MCF 10A (cell line): Measurements from ENCODE around the gene FBRSL1. TPM values are rescaled to one million over a fixed set of nuclear protein-coding genes. Genes with fewer than 3 reads are reported as not detected.

Experiments
- BruUV-seq: library from RNA; stranded (reverse); fragments of 400-500 nt; replicated peaks from 2 replicates; lab custom pipeline; 2021; lab: Mats Ljungman, UMichigan
- CTCF ChIA-PET: fragments of 300-600 bp; sonication (Branson Sonifier 250); formaldehyde crosslinking; extraction: SDS; loops from one replicate; lab custom pipeline; 2021; ENCODE audit warnings: antibody characterized with exemption, inconsistent platforms; lab: Yijun Ruan, JAX
- POLR2A ChIA-PET: fragments of 300-600, 350-650 bp; sonication (Branson Sonifier 250); formaldehyde crosslinking; extraction: SDS; loops from one replicate; lab custom pipeline; 2020; ENCODE audit warnings: antibody characterized with exemption, inconsistent platforms; lab: Yijun Ruan, JAX
- DNase-seq: peaks from one replicate; pipeline ENCODE4 v3.0.0-alpha.2; 2018; ENCODE audit not compliant: unreplicated experiment
- H3K27ac Mint-ChIP-seq: one replicate; pipeline ENCODE4 v1.8.0; 2022; ENCODE audit warnings: mild to moderate bottlenecking, low read depth, mixed read lengths; ENCODE audit not compliant: unreplicated experiment
- H3K27me3 Mint-ChIP-seq: one replicate; pipeline ENCODE4 v1.8.0; 2022; ENCODE audit warnings: mixed read lengths; ENCODE audit not compliant: insufficient read depth, unreplicated experiment
- H3K36me3 Mint-ChIP-seq: one replicate; pipeline ENCODE4 v1.8.0; 2022; ENCODE audit warnings: mild to moderate bottlenecking, moderate library complexity, mixed read lengths; ENCODE audit not compliant: insufficient read depth, unreplicated experiment
- H3K4me1 Mint-ChIP-seq: one replicate; pipeline ENCODE4 v1.8.0; 2022; ENCODE audit warnings: mixed read lengths; ENCODE audit not compliant: insufficient read depth, unreplicated experiment
- H3K4me3 Mint-ChIP-seq: one replicate; pipeline ENCODE4 v1.8.0; 2022; ENCODE audit warnings: mild to moderate bottlenecking, moderate library complexity, mixed read lengths; ENCODE audit not compliant: unreplicated experiment
- H3K9me3 Mint-ChIP-seq: one replicate; pipeline ENCODE4 v1.8.0; 2022; ENCODE audit warnings: mixed read lengths; ENCODE audit not compliant: unreplicated experiment
- intact Hi-C: fragments of 100-400 bp; cut with micrococcal nuclease; formaldehyde crosslinking; loops from 2 replicates; pipeline ENCODE4 v1.14.1; 2022
- total RNA-seq: library from RNA; stranded (reverse); gene quantifications from 2 replicates; pipeline ENCODE4 v1.2.3, GENCODE V29; 2022
- TF ChIP-seq, protein P1 (sequence below): fragments of 200-600 bp; IDR thresholded peaks from one replicate; pipeline ENCODE4 v1.8.0; 2022; ENCODE audit warnings: antibody characterized with exemption, mild to moderate bottlenecking; ENCODE audit not compliant: unreplicated experiment

Gene FBRSL1
- total RNA-seq, 1 experiment from 2014 or later, result 47.4 TPM

DNA sequence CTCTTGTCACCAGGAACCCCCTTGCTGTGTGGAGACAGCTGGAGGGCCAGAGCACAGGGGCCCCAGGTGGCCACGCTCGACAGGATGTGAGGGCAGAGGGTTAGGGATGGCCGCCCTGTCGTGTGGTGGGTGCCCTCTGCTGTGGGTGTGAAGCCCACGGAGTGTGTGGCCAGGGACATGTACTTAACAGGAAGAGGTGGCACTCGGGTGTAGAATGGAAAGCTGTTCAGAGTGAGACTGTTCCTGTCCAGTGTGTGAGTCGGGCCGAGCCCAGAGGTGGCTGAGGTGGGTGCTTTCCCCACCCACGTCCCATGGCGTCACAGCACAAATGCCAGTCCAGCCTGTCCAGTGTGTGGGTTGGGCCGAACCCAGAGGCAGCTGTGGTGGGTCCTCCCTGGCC, 47.1 kb downstream of the FBRSL1 start:
- CTCF ChIA-PET, result interaction anchor here (1.7 kb wide), 1 partner anchor 24 kb away, joined by 5 read pairs; no protein-coding TSS in a partner anchor
- Mint-ChIP-seq H3K4me1 (no peaks in the 10 kb centered on the region), H3K9me3 (peaks cover 18% of the 10 kb centered on the region), H3K4me3 (no peak overlapping the region), H3K27me3 (no peaks in the 10 kb centered on the region), H3K36me3 (peaks cover 4% of the 10 kb centered on the region), H3K27ac (no peak overlapping the region)
- TF ChIP-seq, protein P1, sequence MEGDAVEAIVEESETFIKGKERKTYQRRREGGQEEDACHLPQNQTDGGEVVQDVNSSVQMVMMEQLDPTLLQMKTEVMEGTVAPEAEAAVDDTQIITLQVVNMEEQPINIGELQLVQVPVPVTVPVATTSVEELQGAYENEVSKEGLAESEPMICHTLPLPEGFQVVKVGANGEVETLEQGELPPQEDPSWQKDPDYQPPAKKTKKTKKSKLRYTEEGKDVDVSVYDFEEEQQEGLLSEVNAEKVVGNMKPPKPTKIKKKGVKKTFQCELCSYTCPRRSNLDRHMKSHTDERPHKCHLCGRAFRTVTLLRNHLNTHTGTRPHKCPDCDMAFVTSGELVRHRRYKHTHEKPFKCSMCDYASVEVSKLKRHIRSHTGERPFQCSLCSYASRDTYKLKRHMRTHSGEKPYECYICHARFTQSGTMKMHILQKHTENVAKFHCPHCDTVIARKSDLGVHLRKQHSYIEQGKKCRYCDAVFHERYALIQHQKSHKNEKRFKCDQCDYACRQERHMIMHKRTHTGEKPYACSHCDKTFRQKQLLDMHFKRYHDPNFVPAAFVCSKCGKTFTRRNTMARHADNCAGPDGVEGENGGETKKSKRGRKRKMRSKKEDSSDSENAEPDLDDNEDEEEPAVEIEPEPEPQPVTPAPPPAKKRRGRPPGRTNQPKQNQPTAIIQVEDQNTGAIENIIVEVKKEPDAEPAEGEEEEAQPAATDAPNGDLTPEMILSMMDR, result no peak
- intact Hi-C loops, result no loop called here
- DNase-seq, result no peak
- BruUV-seq, result no TSS peak
- POLR2A ChIA-PET, result no interaction called here

DNA sequence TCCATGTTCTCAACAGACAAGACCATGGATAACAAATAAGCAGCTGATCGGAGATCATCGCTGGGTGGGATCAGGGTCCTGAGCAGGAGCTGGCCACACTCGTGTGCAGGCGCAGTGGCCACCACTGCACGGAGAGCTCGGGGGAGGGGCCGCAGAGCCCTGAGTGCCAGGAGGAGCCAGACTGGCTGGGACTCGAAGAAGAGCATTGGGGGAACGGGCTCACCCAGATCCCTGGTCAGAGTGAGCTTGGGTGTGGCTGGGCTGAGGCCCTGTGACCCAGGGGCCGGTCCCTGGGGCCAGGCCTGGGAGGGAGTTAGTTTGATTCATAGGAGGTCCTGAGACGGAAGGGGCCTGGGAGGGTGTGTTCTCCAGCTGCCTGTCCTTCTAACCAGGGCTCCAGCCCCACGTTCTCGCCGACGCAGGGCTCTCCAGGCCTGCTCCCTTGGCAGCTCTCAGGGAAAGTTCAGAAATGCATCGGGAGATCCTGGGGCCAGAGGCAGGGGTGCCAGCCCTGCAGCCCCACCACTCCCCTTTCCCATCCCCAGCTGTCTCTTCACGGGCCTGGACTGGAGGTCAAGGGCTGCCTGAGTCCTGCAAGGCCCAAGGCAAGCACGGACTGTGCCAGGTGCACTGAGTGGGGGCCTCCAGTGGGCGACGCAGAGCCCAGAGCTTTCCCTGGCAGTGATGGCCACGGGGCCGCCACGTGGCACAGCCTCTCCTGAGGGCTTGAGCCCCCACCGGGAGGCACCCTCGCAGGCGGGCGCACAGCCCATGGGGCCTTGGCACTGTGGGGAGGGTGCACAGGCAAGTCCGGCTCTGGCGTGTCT, 48.1 kb downstream of the FBRSL1 start:
- H3K4me3 Mint-ChIP-seq, result no peak overlapping the region
- TF ChIP-seq, protein P1, result no peak
- no peaks in the 10 kb centered on the region for H3K27me3 Mint-ChIP-seq
- POLR2A ChIA-PET, result interaction anchor here (0.9 kb wide), 1 partner anchor 22 kb away, joined by 4 read pairs; no protein-coding TSS in a partner anchor
- no peak overlapping the region for H3K27ac Mint-ChIP-seq
- H3K4me1 Mint-ChIP-seq, result no peaks in the 10 kb centered on the region
- no TSS peak for BruUV-seq
- no peak for DNase-seq
- CTCF ChIA-PET, result interaction anchor here (0.6 to 1.7 kb wide), 2 partner anchors 14 to 23 kb away, joined by 3 to 5 read pairs; no protein-coding TSS in a partner anchor
- peaks cover 18% of the 10 kb centered on the region for H3K9me3 Mint-ChIP-seq
- intact Hi-C loops, result no loop called here
- peaks cover 4% of the 10 kb centered on the region for H3K36me3 Mint-ChIP-seq

DNA sequence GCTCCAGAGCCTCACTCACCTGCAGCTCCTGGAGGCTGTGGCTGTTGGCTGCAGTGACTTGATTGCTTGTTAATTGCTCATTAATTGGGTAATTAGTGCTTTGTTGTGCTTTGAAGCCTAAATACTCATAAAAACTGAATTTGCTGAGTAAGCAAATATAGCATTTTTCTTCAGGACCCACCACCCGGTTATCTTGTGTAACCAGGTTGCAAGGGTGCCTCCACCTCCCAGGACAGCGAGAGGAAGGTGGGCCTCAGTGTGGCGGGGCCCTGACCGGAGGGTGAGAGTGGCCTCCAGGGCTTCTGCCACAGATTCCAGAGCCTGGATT, 48.7 kb downstream of the FBRSL1 start:
- BruUV-seq, result no TSS peak
- no peak for DNase-seq
- POLR2A ChIA-PET, result interaction anchor here (0.9 kb wide), 1 partner anchor 21 kb away, joined by 4 read pairs; no protein-coding TSS in a partner anchor
- Mint-ChIP-seq H3K27ac (no peak overlapping the region), H3K27me3 (no peaks in the 10 kb centered on the region), H3K4me1 (no peaks in the 10 kb centered on the region), H3K4me3 (no peak overlapping the region), H3K9me3 (peaks cover 18% of the 10 kb centered on the region), H3K36me3 (peaks cover 4% of the 10 kb centered on the region)
- TF ChIP-seq, protein P1, result no peak
- intact Hi-C loops, result no loop called here
- CTCF ChIA-PET, result no interaction called here

DNA sequence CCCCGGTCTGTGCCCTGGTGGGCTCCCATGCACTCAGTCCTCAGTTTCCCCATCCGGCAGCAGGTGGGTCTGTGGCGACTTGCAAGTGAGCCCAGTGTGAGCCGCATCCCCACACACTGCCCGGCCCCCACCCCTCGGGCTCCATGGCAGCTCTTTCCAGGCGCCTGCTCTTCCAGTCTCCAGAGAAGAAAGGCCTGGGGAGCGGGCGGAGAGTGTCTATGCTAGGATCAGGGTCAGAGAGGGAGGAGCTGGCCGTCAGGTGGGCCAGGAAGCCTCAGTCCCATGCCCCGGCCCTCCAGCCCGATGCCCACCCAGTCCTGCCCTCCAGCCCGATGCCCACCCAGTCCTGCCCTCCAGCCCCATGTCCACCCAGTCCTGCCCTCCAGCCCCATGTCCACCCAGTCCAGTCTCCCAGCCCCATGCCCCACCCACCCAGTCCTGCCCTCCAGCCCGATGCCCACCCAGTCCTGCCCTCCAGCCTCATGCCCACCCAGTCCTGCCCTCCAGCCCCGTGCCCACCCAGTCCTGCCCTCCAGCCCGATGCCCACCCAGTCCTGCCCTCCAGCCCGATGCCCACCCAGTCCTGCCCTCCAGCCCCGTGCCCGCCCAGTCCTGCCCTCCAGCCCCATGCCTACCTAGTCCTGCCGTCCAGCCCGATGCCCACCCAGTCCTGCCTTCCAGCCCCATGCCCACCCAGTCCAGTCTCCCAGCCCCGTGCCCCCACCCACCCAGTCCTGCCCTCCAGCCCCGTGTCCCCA, 49.2 kb downstream of the FBRSL1 start:
- CTCF ChIA-PET, result no interaction called here
- POLR2A ChIA-PET, result no interaction called here
- BruUV-seq, result no TSS peak
- peaks cover 18% of the 10 kb centered on the region for H3K9me3 Mint-ChIP-seq
- intact Hi-C loops, result no loop called here
- H3K27me3 Mint-ChIP-seq, result no peaks in the 10 kb centered on the region
- no peak overlapping the region for H3K4me3 Mint-ChIP-seq
- H3K36me3 Mint-ChIP-seq, result peaks cover 4% of the 10 kb centered on the region
- no peak for DNase-seq
- no peaks in the 10 kb centered on the region for H3K4me1 Mint-ChIP-seq
- H3K27ac Mint-ChIP-seq, result no peak overlapping the region
- TF ChIP-seq, protein P1, result no peak
